GM18870 (cell line): ENCODE results near the gene NDUFA7.
"Not testable (repeated sequence)": the region's sequence is repeated elsewhere in the genome, so short reads cannot be mapped to it uniquely, and the experiment has no call there.

Experiments
- ATAC-seq: cut with Tn5 transposase; IDR thresholded peaks from one replicate; pipeline ENCODE4 v1.9.1; 2021; ENCODE audit warnings: moderate library complexity; ENCODE audit not compliant: unreplicated experiment

The NDUFA7 gene

GRCh38 chr19:8320564-8321066, 560 bp downstream of the NDUFA7 start:
- no peak for ATAC-seq

- no peak for ATAC-seq
Measured at GRCh38 chr19:8319807-8320520, 1.2 kb downstream of the NDUFA7 start.

DNA sequence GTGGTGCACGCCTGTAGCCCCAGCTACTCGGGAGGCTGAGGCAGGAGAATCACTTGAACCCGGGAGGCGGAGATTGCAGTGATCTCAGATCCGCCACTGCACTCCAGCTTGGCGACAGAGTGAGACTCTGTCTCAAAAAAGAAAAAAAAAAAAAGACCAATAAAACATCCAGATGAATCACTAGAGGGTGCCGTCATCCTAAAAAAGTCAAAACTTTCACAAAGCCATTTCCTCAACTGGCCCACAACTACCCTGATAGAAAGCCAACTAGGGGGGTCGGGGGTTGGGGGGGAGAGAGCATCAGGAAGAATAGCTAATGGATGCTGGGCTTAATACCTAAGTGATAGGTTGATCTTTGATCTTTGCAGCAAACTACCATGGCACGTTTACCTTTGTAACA, 2.3 kb downstream of the NDUFA7 start:
- ATAC-seq = not testable (repeated sequence)

DNA sequence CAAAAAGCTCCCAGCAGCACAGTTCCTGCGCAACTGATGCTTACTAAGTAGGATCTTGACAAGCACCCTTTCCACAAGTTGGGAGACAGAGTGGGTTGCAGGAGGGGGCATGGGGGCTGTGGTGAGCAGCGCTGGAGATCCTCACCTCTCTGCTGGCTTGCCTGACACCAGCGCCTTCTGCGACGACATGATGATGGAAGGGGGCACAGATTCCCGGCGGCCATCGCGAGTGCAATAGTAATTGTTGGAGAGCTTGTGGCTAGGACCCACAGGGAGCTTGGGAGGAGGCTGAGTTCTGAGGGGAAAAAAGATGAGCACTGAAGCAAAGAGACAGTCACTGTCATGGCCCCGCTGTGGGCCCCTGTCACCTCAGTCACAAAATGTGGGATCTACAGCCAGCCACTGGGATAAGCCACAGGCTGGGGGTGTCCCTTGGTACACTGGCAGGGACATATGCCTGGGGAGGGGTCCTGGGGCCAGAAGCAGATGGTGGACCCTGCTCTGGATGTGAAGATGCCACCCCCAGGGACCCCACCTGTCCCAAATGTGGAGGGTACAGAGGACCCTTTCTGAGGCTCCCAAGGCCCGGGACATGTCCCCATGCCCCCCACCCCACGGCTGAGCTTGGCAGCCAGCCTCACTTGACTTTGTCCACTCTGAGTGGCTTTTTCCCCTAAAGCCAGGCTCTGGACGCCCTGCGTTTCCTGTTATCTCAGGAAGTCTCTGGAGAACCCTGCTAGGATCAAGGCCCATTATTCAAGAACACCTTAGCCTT, 4.6 kb downstream of the NDUFA7 start:
- no peak for ATAC-seq

GRCh38 chr19:8314981-8315640, 6.1 kb downstream of the NDUFA7 start:
- ATAC-seq = not testable (repeated sequence)

DNA sequence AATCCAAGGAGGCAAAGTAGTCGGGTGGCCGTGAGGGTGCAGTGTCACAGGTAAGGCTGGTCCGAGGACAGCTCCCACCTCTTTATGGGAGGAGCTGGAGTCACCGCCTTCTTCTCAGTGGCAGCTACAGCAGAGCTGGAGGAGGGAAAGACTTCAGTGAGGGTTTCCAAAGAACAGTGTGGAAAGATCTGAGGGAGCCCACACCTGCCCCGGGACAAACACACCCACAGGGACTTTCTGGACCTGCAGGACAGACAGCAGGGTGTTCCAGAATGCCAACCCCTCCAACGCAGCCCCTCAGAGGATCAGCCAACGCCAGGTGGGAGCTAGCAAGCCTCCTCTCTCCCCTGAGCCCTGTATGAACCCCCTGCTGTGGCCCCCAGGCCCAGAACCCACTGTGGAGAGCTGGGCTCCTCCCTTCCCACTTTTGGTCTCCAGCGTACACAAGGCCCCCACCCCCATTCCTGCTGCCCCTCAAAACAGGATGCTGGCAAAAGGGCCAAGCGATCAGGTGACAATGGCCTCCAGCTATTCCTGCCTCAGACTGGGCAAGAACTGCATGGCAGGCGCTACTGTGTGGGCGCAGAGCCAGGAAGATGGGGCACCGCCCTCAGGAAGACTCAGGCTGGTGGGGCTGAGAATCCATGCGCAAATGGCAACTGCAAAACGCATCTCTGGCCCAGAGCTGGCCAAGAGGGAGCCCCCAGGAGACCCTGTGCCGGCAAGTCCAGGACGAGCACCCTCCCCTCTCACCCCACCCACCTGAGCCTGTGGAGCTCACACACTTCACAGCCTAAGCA, 9.5 kb downstream of the NDUFA7 start:
- ATAC-seq = no peak

DNA sequence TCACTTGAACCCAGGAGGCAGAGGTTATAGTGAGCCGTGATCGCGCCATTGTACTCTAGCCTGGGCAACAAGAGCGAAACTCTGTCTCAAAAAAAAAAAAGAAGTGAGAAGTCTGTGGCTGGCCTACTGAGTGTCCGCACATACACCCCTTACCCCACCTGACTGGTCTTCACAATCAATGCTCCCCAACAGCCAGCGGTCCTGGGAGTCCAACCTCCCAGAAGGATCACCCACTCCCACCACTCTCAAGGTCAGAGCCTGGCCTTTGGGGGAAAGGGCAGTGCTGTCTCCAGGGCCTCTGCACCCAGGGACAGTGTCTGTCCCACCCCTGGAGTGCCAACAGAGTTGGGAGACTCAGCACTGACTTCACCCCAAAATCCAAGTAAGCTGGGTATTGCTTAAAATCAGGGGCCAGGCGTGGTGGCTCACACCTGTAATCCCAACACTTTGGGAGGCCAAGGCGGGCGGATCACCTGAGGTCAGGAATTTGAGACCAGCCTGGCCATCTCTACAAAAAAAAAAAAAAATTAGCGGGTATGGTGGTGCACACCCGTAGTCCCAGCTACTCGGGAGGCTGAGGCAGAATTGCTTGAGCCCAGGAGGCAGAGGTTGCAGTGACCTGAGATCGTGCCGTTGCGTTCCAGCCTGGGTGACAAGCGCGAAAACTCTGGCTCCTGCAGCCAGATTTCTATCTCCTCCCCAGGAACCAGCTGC, 10.7 kb downstream of the NDUFA7 start:
- no peak for ATAC-seq

- ATAC-seq = no peak
Measured at GRCh38 chr19:8308891-8309291, 12.3 kb downstream of the NDUFA7 start.

DNA sequence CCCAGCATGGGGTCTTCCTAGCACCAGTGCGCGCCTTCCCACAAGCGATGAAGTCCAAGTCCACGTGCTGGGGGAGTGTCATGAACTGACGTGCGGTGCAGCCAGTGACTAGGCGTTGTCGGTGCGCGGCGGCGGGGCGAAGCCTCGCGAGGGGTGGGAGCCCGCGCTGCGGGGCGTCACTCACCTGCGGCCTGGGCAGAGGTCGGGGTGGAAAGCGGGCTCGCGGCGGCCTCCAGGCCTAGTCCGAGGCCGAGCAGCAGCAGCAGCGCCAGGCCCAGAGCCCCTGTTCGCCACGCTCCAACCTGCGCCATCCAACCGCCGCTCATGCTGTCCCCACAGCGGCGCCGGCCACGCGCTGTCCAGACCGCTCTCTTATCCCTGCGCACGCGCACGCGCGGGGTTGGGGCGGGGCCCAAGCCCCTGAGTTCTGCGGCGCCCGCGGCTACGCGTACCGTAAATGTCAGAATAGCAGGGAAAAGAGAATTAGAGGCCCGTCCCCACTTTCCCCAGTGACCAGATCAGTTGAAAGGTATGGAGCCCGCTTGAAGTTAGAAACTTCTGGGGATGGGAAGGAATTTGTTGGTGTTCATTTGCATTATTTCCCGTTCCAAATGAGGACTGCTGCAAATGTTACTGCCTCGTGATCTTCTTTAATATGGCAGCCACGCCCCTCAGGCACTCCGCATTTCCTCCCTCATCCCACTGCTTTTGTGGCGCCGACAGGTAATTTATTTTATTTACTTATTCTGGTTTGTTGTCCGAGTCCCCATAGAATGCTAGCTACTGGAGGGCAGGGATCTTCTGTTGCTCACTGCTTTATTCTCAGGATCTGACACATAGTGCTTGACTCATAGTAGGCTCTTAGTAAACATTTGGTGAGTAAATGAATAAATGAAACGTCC, 13.0 kb downstream of the NDUFA7 start, which contains the start of gene CD320:
CD320 (minus strand) TSS at position 394 of the 902 bp plus-strand sequence; CDS start at position 326, 68 bp downstream.
- ATAC-seq = peak; percentile 46

- ATAC-seq = no peak
Measured at GRCh38 chr19:8307400-8307964, 13.7 kb downstream of the NDUFA7 start.

DNA sequence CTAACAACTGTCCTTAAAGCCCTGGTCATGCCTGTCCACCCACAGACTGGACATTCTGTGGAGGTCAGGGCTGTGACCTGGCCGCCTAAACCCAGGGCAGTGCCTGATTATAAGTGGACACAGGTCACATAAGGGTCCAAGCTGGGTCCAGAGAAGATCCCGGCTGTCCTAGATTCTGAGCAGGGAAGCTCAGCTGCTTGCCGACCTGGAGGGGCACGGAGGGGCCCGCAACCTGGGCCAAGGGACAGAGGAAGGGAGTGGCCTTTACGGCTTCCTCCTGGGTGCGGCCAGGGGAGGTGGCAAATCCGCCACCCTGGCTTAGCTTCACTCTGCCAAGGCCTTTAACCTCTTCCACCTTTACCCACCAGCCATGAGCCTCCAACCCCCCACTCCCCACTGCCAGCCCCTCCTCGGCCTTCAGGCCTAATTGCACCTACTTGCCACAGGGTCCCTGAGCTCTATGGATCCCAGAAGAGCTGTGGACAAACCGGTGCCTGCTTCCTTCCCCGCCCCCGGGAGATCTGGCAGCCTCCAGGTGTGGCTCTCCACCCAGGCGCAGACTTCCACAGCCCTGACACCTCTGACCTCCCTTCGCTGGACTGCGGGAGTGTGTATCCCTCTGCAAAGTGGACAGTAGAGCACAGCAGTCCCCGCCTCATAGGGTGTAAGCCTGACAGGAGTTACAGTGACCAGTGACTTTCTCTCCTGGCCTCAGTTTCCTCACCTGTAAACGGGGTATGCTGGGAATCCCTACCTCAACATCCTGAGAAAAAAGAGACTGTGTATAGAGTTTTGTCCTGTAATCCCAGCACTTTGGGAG, 14.7 kb downstream of the NDUFA7 start:
- ATAC-seq = no peak

- no peak for ATAC-seq
Measured at GRCh38 chr19:8305798-8306197, 15.4 kb downstream of the NDUFA7 start.

DNA sequence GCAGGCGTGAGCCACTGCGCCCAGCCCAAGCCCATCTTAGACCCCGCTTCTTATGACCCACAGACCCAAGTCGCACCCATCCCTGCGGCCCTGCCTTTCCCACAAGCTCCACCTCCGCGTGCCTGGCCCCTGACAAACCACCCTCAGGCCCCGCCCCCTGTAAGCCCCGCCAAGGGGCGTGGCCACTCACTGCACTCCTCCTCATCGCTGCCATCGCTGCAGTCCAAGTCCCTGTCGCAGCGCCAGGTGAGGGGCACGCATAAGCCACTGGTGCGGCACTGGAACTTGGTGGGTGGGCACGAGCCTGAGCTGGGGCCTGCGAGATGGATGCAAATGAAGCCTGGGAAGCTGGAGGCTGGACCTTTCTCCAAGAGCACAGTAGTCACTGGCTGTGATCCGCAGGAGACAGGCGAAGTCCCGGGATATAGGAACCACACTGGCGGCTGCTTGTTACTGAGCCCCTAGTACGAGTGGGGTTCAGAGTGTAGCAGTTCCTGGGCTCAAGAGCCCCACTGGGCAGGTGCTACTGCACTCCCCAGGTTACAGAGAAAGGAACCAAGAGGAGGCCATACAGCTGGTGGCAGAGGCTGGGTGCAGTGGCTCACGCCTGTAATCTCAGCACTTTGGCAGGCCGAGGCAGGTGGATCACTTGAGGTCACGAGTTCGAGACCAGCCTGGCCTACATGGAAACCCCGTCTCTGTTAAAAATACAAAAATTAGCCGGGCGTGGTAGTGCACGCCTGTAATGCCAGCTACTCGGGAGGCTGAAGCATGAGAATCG, 16.1 kb downstream of the NDUFA7 start:
- ATAC-seq = no peak

GRCh38 chr19:8302734-8303133, 18.4 kb downstream of the NDUFA7 start:
- ATAC-seq = no peak

GRCh38 chr19:8302357-8302691, 18.9 kb downstream of the NDUFA7 start:
- ATAC-seq = no peak

- ATAC-seq = not testable (repeated sequence)
Measured at GRCh38 chr19:8291337-8291736, 29.8 kb downstream of the NDUFA7 start.

GRCh38 chr19:8276508-8276907, 44.7 kb downstream of the NDUFA7 start:
- not testable (repeated sequence) for ATAC-seq
